Lung (tissue), 12 donors: Measurements from ENCODE around the gene TATDN3. TPM values are rescaled to one million over a fixed set of nuclear protein-coding genes. Genes with fewer than 3 reads are reported as not detected.
"Not testable (repeated sequence)": the region's sequence is repeated elsewhere in the genome, so short reads cannot be mapped to it uniquely, and the experiment has no call there.

Experiments
- ATAC-seq: fragments of 200-7000 bp; cut with Tn5 transposase; one replicate; pipeline ENCODE4 v1.9.1; 2020; ENCODE audit warnings: moderate number of reproducible peaks; ENCODE audit not compliant: insufficient read depth, low FRiP score
- DNase-seq, 3 donors: peaks; one replicate each; pipeline ENCODE4 v3.0.0-alpha.2; 2013 to 2017
- H3K27ac ChIP-seq, 2 donors: one replicate each; pipeline ENCODE4 v1.5.1; 2013; ENCODE audit warnings: mild to moderate bottlenecking in 2 of 2, moderate library complexity in 2 of 2, control low read depth in 1 of 2, inconsistent platforms in 1 of 2, low read depth in 1 of 2, low read length in 1 of 2
- H3K27me3 ChIP-seq, 3 donors: one replicate each; pipeline ENCODE4 v1.5.1; 2013; ENCODE audit warnings: low read length in 2 of 3; ENCODE audit not compliant: control insufficient read depth in 3 of 3, insufficient read depth in 3 of 3
- H3K36me3 ChIP-seq, 4 donors: one replicate each; pipeline ENCODE4 v1.5.1; 2013; ENCODE audit warnings: low read length in 4 of 4, mild to moderate bottlenecking in 1 of 4, moderate library complexity in 1 of 4; ENCODE audit not compliant: control insufficient read depth in 4 of 4, insufficient read depth in 4 of 4
- H3K4me1 ChIP-seq, 5 donors: one replicate each; pipeline ENCODE4 v1.5.1; 2013; ENCODE audit warnings: low read length in 5 of 5, mild to moderate bottlenecking in 2 of 5, moderate library complexity in 1 of 5; ENCODE audit not compliant: control insufficient read depth in 5 of 5, insufficient read depth in 5 of 5
- H3K4me3 ChIP-seq: one replicate; pipeline ENCODE4 v1.5.1; 2013; ENCODE audit warnings: mild to moderate bottlenecking, control low read depth, moderate library complexity
- H3K9ac ChIP-seq, 2 donors: one replicate each; pipeline ENCODE4 v1.5.1; 2013; ENCODE audit warnings: low read length in 2 of 2, control low read depth in 1 of 2; ENCODE audit not compliant: insufficient read depth in 1 of 2
- H3K9me3 ChIP-seq, 4 donors: one replicate each; pipeline ENCODE4 v1.5.1; 2013; ENCODE audit warnings: low read length in 3 of 4, mild to moderate bottlenecking in 1 of 4, moderate library complexity in 1 of 4; ENCODE audit not compliant: control insufficient read depth in 4 of 4, insufficient read depth in 3 of 4
- CTCF ChIP-seq: IDR thresholded peaks from 2 replicates; pipeline ENCODE4 v1.5.1; 2012; ENCODE audit warnings: mild to moderate bottlenecking; ENCODE audit errors: control extremely low read depth, extremely low read depth
- WGBS, 2 donors: extraction: QIAGEN DNeasy Blood & Tissue Kit; methylation state at CpG; one replicate each; pipeline ENCODE4 v1.1.7; 2013; 5-methylcytosine and 5-hydroxymethylcytosine counted together
- polyA plus RNA-seq, 2 donors: library from polyadenylated mRNA; stranded (reverse); fragments of 200-250 nt; gene quantifications; one replicate each; pipeline ENCODE4 v1.2.1, GENCODE V29; 2013
- total RNA-seq, 2 donors: library from RNA; depleted of rRNA in 1 of 2; stranded (reverse); fragments of >200 nt in 1 of 2; gene quantifications; one replicate each; pipeline ENCODE4 v1.2.1, GENCODE V29; 2014 to 2021
- donor health status: control.
- donor health status: control.
- donor health status: Bipolar disorder and iron deficiency.
- donor health status: healthy.
- donor health status: DM: yes; HTN: yes; CAD: no.

TATDN3 gene
- total and polyA plus RNA-seq, 4 donors, result 11.2 to 17.8 (median 13.8) TPM

GRCh38 chr1:212766825-212767224 is 24.9 kb upstream of the TATDN3 start:
- H3K27ac ChIP-seq, ATAC-seq, DNase-seq, H3K4me1 ChIP-seq, H3K9ac ChIP-seq, H3K4me3 ChIP-seq, H3K27me3 ChIP-seq: not testable (repeated sequence)
- H3K36me3 ChIP-seq, result peaks cover 0 to 40% (median 4%) of the 10 kb centered on the region in 4 donors
- WGBS, 2 donors, result 50% methylated on average over 2 of the region's 2 CpGs
- peaks cover 0 to 17% (median 5%) of the 10 kb centered on the region in 4 donors for H3K9me3 ChIP-seq

GRCh38 chr1:212769459-212770167 is 22.1 kb upstream of the TATDN3 start:
- H3K27ac ChIP-seq, result no peak overlapping the region
- H3K27me3 ChIP-seq, result no peaks in the 10 kb centered on the region
- 60 to 71% methylated on average over 1 of the region's 1 CpG for WGBS, 2 donors
- ATAC-seq, result no peak
- peaks cover 0 to 36% (median 5%) of the 10 kb centered on the region in 4 donors for H3K36me3 ChIP-seq
- H3K4me1 ChIP-seq, result no peaks in the 10 kb centered on the region
- no peak overlapping the region for H3K9ac ChIP-seq
- peaks cover 0 to 17% (median 5%) of the 10 kb centered on the region in 4 donors for H3K9me3 ChIP-seq
- no peak for TF ChIP-seq CTCF
- H3K4me3 ChIP-seq, result no peak overlapping the region
- DNase-seq, result no peak

GRCh38 chr1:212771341-212771740 is 20.4 kb upstream of the TATDN3 start:
- H3K9ac ChIP-seq, result no peak overlapping the region
- H3K4me3 ChIP-seq, result no peak overlapping the region
- H3K27ac ChIP-seq, result no peak overlapping the region
- peaks cover 0 to 34% (median 4%) of the 10 kb centered on the region in 4 donors for H3K36me3 ChIP-seq
- H3K4me1 ChIP-seq, result no peaks in the 10 kb centered on the region
- ATAC-seq (no peak), DNase-seq (no peak)
- TF ChIP-seq CTCF, result no peak
- H3K9me3 ChIP-seq, result peaks cover 0 to 17% (median 5%) of the 10 kb centered on the region in 4 donors
- no peaks in the 10 kb centered on the region for H3K27me3 ChIP-seq

- WGBS, 2 donors, result 99 to 100% methylated on average over 2 of the region's 2 CpGs
- no peak overlapping the region for H3K9ac ChIP-seq
These were observed 18.7 kb upstream of the TATDN3 start for GRCh38 chr1:212773011-212773410.

More at GRCh38 chr1:212773011-212773410, 18.7 kb upstream of the TATDN3 start:
- TF ChIP-seq CTCF, result no peak
- Histone ChIP-seq H3K27ac (no peak overlapping the region), H3K9me3 (peaks cover 0 to 17% (median 5%) of the 10 kb centered on the region in 4 donors), H3K4me1 (no peaks in the 10 kb centered on the region), H3K36me3 (peaks cover 0 to 29% (median 6%) of the 10 kb centered on the region in 4 donors), H3K27me3 (no peaks in the 10 kb centered on the region), H3K4me3 (no peak overlapping the region)
- ATAC-seq (no peak), DNase-seq (no peak)
